K562 (cell line): ENCODE measurements around the gene HDAC5. TPM values are rescaled to one million over a fixed set of nuclear protein-coding genes. Genes with fewer than 3 reads are reported as not detected.

ENCODE experiments used
- ATAC-seq: fragments of 200-7000 bp; cut with Tn5 transposase; 3 replicates; pipeline ENCODE4 v1.9.1; 2020; ENCODE audit warnings: moderate library complexity
- BruUV-seq: library from RNA; stranded (reverse); fragments of 400-500 nt; replicated peaks from 2 replicates; lab custom pipeline; 2021; lab: Mats Ljungman, UMichigan
- CTCF ChIA-PET: fragments of 300-600 bp; formaldehyde crosslinking; extraction: SDS; loops from one replicate; lab custom pipeline; 2021; ENCODE audit warnings: low intra/inter-chr PET ratio; lab: Yijun Ruan, JAX
- POLR2A ChIA-PET: fragments of 300-600, 350-650 bp; sonication (Branson Sonifier 250); formaldehyde crosslinking; extraction: SDS; loops from one replicate; lab custom pipeline; 2021; ENCODE audit warnings: antibody characterized with exemption, inconsistent platforms; lab: Yijun Ruan, JAX
- DNase-seq, 4 experiments: peaks; one replicate each; pipeline versions ENCODE4 v3.0.0 to v3.0.0-alpha.2; 2011 to 2018; ENCODE audit warnings: low spot score in 3 of 4, mixed read lengths in 3 of 4; ENCODE audit errors: extremely low read depth in 1 of 4
- FAIRE-seq: peaks from 2 replicates; lab custom pipeline; 2011; peaks lifted over from hg19 to GRCh38; lab: Jason Lieb, UNC
- H2AFZ ChIP-seq: 2 replicates; pipeline ENCODE4 v1.6.0; 2011; ENCODE audit warnings: low read depth, low read length, control low read depth, inconsistent platforms
- H3K27ac ChIP-seq: fragments of 200-600 bp; 3 replicates; pipeline ENCODE4 v1.8.0; 2011; ENCODE audit warnings: low read depth, mild to moderate bottlenecking, control low read depth, inconsistent platforms, low read length, moderate library complexity, mixed read lengths; ENCODE audit errors: extremely low read depth
- H3K27me3 ChIP-seq, 2 experiments: fragments of 300-600 bp in 1 of 2; 2 replicates in 1 of 2; 3 replicates in 1 of 2; pipeline versions ENCODE4 v1.6.0 to v1.8.0; 2011; ENCODE audit warnings: inconsistent platforms in 2 of 2, low read length in 2 of 2, mild to moderate bottlenecking in 1 of 2, mixed read lengths in 1 of 2, moderate library complexity in 1 of 2; ENCODE audit not compliant: control insufficient read depth in 2 of 2, insufficient read depth in 2 of 2
- H3K36me3 ChIP-seq: fragments of 300-600 bp; 3 replicates; pipeline ENCODE4 v1.8.0; 2011; ENCODE audit warnings: mild to moderate bottlenecking, low read length, inconsistent platforms; ENCODE audit not compliant: control insufficient read depth, insufficient read depth
- H3K4me1 ChIP-seq, 2 experiments: fragments of 200-600 bp in 1 of 2; replicated peaks in 1 of 2; 2 replicates in 1 of 2; 3 replicates in 1 of 2; pipeline versions ENCODE4 v1.5.1 to v1.8.0; 2011; ENCODE audit warnings: inconsistent platforms in 2 of 2, low read length in 2 of 2, mild to moderate bottlenecking in 1 of 2, mixed read lengths in 1 of 2, moderate library complexity in 1 of 2; ENCODE audit not compliant: control insufficient read depth in 2 of 2, insufficient read depth in 2 of 2
- H3K4me2 ChIP-seq: 2 replicates; pipeline ENCODE4 v1.6.1; 2011; ENCODE audit warnings: low read length, control low read depth, inconsistent platforms, mixed read lengths; ENCODE audit not compliant: insufficient read depth
- H3K4me3 ChIP-seq: fragments of 200-600 bp; sonication (generic), shearing (Covaris generic); 2 replicates; pipeline ENCODE4 v1.5.1; 2016; ENCODE audit warnings: control low read depth, inconsistent platforms
- H3K79me2 ChIP-seq: fragments of 200-600 bp; 3 replicates; pipeline ENCODE4 v1.8.0; 2011; ENCODE audit warnings: low read length, inconsistent platforms; ENCODE audit not compliant: control insufficient read depth, insufficient read depth
- H3K9ac ChIP-seq, 2 experiments: 2 replicates each; pipeline versions ENCODE4 v1.6.0 to v1.6.1; 2011; ENCODE audit warnings: low read depth in 2 of 2, low read length in 2 of 2, control low read depth in 1 of 2, inconsistent platforms in 1 of 2, mild to moderate bottlenecking in 1 of 2, mixed read lengths in 1 of 2; ENCODE audit not compliant: insufficient read depth in 1 of 2
- H3K9me1 ChIP-seq: one replicate; pipeline ENCODE4 v1.6.0; 2011; ENCODE audit warnings: inconsistent platforms, mild to moderate bottlenecking, low read length, moderate library complexity; ENCODE audit not compliant: control insufficient read depth, insufficient read depth
- H3K9me3 ChIP-seq: replicated peaks from 2 replicates; pipeline ENCODE4 v1.5.1; 2011; ENCODE audit warnings: low read depth, low read length, inconsistent platforms; ENCODE audit not compliant: control insufficient read depth, insufficient read depth
- H4K20me1 ChIP-seq: replicated peaks from 2 replicates; pipeline ENCODE4 v1.6.1; 2011; ENCODE audit warnings: low read length, inconsistent platforms, mixed read lengths; ENCODE audit not compliant: control insufficient read depth, insufficient read depth
- DDX20 ChIP-seq: fragments of 450-650 bp; IDR thresholded peaks from 2 replicates; pipeline ENCODE4 v1.6.1; 2016; ENCODE audit warnings: missing genetic modification characterization, low read depth, mild to moderate bottlenecking, missing compliant biosample characterization, moderate library complexity
- SETDB1 ChIP-seq: IDR thresholded peaks from one replicate; pipeline ENCODE4 v1.6.1; 2012; ENCODE audit warnings: low read length, control low read depth, inconsistent platforms
- SLC30A9 ChIP-seq: fragments of 250-450 bp; sonication (Bioruptor Pico); IDR thresholded peaks from 2 replicates; pipeline ENCODE4 v1.8.0; 2022; ENCODE audit warnings: mild to moderate bottlenecking, moderate library complexity
- TCF3 ChIP-seq: sonication (generic); formaldehyde crosslinking; IDR thresholded peaks from 2 replicates; pipeline ENCODE4 v1.4.0; 2020; ENCODE audit warnings: mild to moderate bottlenecking, missing genetic modification reagents
- ZNF165 ChIP-seq: fragments of 250-450 bp; sonication (Bioruptor Pico); IDR thresholded peaks from 2 replicates; pipeline ENCODE4 v1.4.0; 2020; ENCODE audit warnings: borderline replicate concordance
- ZNF3 ChIP-seq: fragments of 250-450 bp; sonication (Bioruptor Pico); IDR thresholded peaks from 2 replicates; pipeline ENCODE4 v1.5.0; 2021; ENCODE audit warnings: mild to moderate bottlenecking, moderate library complexity
- WGBS: fragments of 100-300 bp; shearing (Covaris generic); methylation state at CpG from one replicate; pipeline ENCODE4 v1.1.6; 2016; ENCODE audit warnings: low coverage, mixed read lengths; ENCODE audit not compliant: insufficient coverage; ENCODE audit errors: missing lambda C conversion rate; 5-methylcytosine and 5-hydroxymethylcytosine counted together
- in situ Hi-C: fragments of 300-500 bp; cut with MboI; formaldehyde crosslinking; loops from 4 replicates; pipeline ENCODE4 v1.15.0; 2018; ENCODE audit warnings: inconsistent platforms, mixed read lengths
- intact Hi-C: fragments of 100-400 bp; cut with micrococcal nuclease; formaldehyde crosslinking; loops from 2 replicates; pipeline ENCODE4 v1.14.2; 2022
- polyA plus RNA-seq, 8 experiments: library from polyadenylated mRNA; depleted of rRNA in 4 of 8; stranded (reverse) in 5 of 8; unstranded in 3 of 8; fragments of >200 nt; fragmentation: Nextera tagmentation in 2 of 8; fragmentation: Illumina TruSeq in 1 of 8; extraction: Ambion mirVana in 2 of 8; extraction: Trizol in 1 of 8; gene quantifications; 2 replicates each; pipeline versions ENCODE4 v1.2.1 to v1.2.3, GENCODE V29; 2011 to 2014; ENCODE audit warnings: inconsistent platforms in 1 of 8, missing spikeins in 1 of 8
- total RNA-seq, 7 experiments: library from RNA; depleted of rRNA in 6 of 7; stranded (reverse); fragments of >200 nt in 6 of 7; fragmentation: Illumina TruSeq in 2 of 7; extraction: Trizol in 2 of 7; gene quantifications; 2 replicates each; pipeline versions ENCODE4 v1.2.1 to v1.2.3, GENCODE V29; 2011 to 2021; ENCODE audit warnings: low replicate concordance in 1 of 7
- TF ChIP-seq, protein P1 (sequence below): fragments of 200-800 bp; sonication (Bioruptor generic); IDR thresholded peaks from 2 replicates; pipeline ENCODE4 v1.6.1; 2017; ENCODE audit warnings: missing genetic modification characterization, missing compliant biosample characterization
- TF ChIP-seq, protein P2 (sequence below): fragments of 450-650 bp; formaldehyde crosslinking; IDR thresholded peaks from 2 replicates; pipeline ENCODE4 v1.4.0; 2020; ENCODE audit warnings: mild to moderate bottlenecking, mixed read lengths
- TF ChIP-seq, protein P3 (sequence below): fragments of 250-450 bp; sonication (Bioruptor Pico); IDR thresholded peaks from 2 replicates; pipeline ENCODE4 v1.8.0; 2021; ENCODE audit warnings: moderate library complexity, mild to moderate bottlenecking, inconsistent platforms

HDAC5 gene
- total and polyA plus RNA-seq, 9 of the 15 experiments (the other 6 are each of a cell fraction or from before 2014, with no cell fraction given): 0.45 to 26.2 (median 16.4) TPM

DNA sequence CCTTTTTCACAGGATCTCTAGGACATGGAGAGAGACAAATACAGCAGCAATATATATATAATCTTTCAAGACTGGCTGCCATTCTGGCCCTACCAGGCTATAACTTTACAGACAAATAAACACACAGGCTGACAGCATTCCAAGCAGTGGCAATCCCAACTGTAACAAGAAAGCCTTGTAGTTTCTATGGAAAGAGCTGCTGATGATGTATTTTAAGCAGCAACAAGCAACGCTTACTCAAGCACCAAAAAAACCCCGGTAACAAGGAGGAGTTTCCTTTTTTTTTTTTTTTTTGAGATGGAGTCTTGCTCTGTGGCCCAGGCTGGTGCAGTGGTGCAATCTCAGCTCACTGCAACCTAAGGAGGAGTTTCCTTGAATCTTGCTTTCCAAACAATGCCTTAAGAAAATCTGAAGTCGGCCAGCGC, 80.2 kb downstream of the HDAC5 start:
- H2AFZ ChIP-seq: no peak overlapping the region
- H3K4me2 ChIP-seq: no peak overlapping the region
- POLR2A ChIA-PET: interaction anchor here (0.6 to 2.1 kb wide), 2 partner anchors 14 to 28 kb away, joined by 3 to 6 read pairs; no protein-coding TSS in a partner anchor
- no peak for DNase-seq
- FAIRE-seq: no peak
- H4K20me1 ChIP-seq: peaks cover 20% of the 10 kb centered on the region
- H3K4me1 ChIP-seq: peaks cover 0 to 2% of the 10 kb centered on the region in 2 experiments; a peak in 1 of 5 replicates
- 95% methylated on average over 4 of the region's 4 CpGs for WGBS
- H3K27me3 ChIP-seq: no peaks in the 10 kb centered on the region
- CTCF ChIA-PET: no interaction called here
- H3K4me3 ChIP-seq: no peak overlapping the region
- TF ChIP-seq, protein P1, sequence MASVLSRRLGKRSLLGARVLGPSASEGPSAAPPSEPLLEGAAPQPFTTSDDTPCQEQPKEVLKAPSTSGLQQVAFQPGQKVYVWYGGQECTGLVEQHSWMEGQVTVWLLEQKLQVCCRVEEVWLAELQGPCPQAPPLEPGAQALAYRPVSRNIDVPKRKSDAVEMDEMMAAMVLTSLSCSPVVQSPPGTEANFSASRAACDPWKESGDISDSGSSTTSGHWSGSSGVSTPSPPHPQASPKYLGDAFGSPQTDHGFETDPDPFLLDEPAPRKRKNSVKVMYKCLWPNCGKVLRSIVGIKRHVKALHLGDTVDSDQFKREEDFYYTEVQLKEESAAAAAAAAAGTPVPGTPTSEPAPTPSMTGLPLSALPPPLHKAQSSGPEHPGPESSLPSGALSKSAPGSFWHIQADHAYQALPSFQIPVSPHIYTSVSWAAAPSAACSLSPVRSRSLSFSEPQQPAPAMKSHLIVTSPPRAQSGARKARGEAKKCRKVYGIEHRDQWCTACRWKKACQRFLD (CRISPR knock-in tag): no peak
- TF ChIP-seq SETDB1 (no peak), TCF3 (CRISPR knock-in tag) (no peak), ZNF3 (CRISPR knock-in tag) (no peak), DDX20 (tag) (no peak), ZNF165 (no peak), SLC30A9 (CRISPR knock-in tag) (no peak)
- TF ChIP-seq, protein P2, sequence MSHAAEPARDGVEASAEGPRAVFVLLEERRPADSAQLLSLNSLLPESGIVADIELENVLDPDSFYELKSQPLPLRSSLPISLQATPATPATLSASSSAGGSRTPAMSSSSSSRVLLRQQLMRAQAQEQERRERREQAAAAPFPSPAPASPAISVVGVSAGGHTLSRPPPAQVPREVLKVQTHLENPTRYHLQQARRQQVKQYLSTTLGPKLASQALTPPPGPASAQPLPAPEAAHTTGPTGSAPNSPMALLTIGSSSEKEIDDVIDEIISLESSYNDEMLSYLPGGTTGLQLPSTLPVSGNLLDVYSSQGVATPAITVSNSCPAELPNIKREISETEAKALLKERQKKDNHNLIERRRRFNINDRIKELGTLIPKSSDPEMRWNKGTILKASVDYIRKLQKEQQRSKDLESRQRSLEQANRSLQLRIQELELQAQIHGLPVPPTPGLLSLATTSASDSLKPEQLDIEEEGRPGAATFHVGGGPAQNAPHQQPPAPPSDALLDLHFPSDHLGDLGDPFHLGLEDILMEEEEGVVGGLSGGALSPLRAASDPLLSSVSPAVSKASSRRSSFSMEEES (CRISPR knock-in tag): no peak
- TF ChIP-seq, protein P3, sequence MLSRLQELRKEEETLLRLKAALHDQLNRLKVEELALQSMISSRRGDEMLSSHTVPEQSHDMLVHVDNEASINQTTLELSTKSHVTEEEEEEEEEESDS: no peak
- H3K27ac ChIP-seq: no peak overlapping the region
- in situ Hi-C loops: loop anchor here (5.0 kb wide), 1 partner anchor 101 kb away; the partner anchor contains the start of gene PPY
- H3K9ac ChIP-seq: no peak overlapping the region; a peak in 1 of 4 replicates
- no peak for ATAC-seq
- no TSS peak for BruUV-seq
- no peaks in the 10 kb centered on the region for H3K9me3 ChIP-seq
- H3K79me2 ChIP-seq: peaks cover 74% of the 10 kb centered on the region
- H3K9me1 ChIP-seq: no peaks in the 10 kb centered on the region
- intact Hi-C loops: no loop called here
- peaks cover 71% of the 10 kb centered on the region; the same call in 2 of the 3 replicates for H3K36me3 ChIP-seq
